SIG-M5 treated with dmso at 0.1 percent for 504 hours (cell line): Measurements from ENCODE around the gene PRUNE2.

ENCODE experiments used
- DNase-seq: peaks from one replicate; lab custom pipeline; 2025; ENCODE audit not compliant: unreplicated experiment; lab: John Stamatoyannopoulos, UW

The PRUNE2 gene

DNA sequence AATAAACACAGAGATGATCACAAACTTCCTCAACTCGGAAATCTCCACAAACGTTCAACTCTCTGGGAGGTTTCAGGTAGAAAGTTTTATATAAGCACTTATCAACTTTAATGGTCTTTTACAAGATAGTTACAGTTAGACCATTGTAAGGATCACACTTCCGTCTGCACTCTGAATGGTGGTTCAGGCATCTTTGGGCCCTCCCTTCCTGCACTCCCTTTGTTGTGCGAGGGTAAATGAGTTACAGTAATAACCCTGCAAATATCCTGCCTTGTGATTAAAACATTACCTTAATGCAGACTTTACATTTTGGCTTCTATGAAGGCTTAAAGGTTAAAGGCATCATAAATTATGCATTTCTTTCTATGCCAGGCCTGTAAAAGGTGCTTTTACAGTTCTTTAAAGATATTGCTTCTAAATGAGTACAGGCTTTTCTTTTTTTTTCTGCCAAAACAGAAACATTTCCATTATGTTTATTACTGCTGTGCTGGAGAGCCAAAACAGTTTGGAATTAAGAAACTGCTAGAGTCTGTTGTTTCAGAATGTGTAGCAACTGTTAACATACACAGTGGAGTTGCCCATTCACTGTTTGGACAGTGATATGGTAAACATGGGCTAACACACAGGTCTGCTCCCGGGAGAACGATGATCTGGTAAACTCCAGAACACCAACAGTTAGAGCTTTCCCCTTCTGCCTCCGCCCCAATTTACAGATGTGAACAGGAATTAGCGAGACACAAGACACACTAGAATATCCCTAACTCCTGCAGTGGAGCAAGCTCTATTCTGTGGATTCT lies 1.1 kb downstream of the PRUNE2 start:
- no peak for DNase-seq

DNA sequence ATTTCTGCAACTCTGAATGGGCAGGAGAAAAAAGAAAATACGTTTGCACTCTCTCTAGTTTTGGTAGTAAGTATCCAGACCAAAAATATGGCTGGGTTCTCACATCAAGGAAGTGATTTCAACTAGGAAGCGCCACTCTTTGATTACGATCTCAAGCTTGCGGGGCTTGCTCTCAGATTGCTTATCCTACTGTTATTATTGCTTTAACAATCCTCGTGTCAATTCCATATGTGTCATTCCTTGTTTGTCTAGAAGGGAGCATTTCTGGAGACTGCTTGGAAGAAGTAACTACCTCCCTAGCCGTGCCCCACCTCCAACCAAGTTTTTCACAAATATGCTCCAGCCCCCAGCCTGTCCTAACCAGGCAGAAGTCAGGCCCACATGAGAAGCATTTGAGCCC lies 3.5 kb downstream of the PRUNE2 start:
- DNase-seq: no peak

DNA sequence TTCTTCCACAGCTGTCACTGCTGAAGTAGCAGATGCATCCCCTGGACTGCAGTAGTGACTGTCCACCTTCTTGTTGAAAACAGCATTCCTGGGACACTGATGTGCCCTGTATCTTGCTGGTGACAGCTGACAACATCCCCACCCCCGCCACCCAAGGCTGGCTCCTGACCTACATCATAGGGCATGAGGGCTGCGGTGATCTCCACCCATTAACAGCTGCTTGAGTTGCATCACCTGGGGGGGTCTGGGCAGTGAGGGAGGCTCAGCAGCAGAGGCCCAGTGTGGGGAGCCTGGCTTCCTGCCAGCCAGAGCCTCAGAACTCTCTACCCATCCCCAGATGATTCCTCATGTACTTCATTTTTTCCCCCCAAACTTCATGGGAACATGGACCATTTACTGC lies 4.1 kb downstream of the PRUNE2 start:
- no peak for DNase-seq

DNA sequence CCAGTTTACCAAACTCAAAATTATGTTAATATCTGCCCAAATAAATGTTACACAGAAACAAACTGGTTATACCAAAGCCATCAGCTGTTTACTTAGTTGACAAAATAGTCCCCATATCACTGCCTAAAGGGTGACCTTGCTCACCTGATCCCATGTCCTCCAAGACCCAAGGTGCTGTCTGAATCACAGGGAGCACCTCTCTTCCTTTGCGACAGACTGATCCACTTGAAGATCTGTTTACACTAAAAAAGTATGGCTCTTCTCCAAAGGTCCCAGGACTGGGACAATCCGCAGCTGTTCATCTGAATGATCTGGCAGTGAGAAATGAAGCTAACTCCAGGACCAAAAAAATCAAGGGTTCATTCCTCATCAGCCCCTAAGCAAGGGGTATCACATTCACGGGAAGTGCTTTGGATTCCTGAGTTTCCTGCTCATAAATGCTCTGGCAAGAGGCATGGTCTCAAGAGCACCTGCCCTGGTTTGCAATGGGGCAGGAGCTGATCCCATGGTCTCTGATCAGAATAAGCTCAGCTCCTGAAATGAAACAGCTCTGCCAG lies 5.0 kb downstream of the PRUNE2 start:
- no peak for DNase-seq

DNA sequence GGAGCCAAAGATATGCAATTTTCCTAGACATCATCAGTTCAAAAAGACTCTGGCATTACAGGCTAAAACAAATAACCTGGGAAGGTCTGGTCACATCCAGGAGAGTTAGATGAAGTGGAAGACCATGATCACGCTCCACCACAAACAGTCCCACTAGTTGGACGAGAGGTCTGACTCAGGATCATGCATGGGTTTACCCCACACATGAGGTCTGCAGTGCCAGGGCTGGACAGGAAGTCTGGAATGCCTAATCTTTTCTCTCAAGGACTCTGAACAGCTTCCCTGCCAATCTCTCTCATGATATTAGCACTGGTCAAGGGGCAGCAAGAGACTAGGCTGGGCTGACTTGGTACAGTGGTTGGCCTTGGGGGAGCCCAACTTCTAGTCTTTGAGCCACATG lies 7.1 kb downstream of the PRUNE2 start:
- DNase-seq: no peak

GRCh38 chr9:76897804-76898525 lies 7.9 kb downstream of the PRUNE2 start:
- no peak for DNase-seq

GRCh38 chr9:76896035-76896434 lies 9.9 kb downstream of the PRUNE2 start:
- no peak for DNase-seq

GRCh38 chr9:76895186-76895585 lies 10.7 kb downstream of the PRUNE2 start:
- DNase-seq: no peak

DNA sequence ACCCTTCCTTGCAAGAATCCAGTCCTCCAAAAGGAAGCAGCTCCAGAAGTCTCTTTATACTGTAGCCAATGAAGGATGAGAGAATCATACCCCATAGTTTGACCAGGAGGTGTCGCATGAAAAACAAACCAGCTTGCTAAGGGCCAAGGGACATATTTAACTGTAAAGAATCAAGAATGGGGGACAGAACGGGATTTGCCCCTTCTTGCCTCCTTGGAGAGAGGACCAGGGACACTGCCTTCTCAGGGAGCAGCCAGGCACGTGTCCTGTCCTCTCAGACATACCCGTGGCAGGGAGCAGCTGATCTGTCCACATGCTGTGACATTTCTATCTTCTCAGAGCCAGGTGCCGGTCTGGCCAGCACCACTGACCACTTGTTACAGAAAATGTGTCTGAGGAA lies 11.7 kb downstream of the PRUNE2 start:
- DNase-seq: no peak

DNA sequence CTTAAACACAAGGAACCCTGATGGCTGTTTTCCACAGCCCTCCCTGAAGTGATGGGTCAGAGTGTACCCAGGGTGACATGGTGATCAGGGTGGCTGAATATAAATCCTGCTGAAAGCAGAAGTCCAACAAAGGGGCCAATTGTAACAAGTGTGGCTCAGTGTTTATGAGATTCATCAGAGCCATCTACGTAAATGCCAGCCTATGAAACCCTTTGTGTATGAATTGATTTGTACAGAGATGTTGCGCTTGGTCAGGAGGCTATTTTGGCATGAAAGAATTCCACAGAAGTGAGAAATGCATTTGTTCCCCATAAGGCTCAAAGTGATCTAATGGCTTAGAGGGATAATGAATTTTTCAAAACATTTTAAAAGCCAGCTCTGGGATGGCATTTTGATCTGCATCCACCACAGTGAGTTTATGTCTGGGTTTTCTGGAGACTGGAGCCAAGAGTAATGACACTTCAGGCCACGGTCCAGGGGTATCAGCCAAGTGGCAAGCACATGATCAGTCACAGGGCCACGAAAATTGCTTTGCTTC lies 12.4 kb downstream of the PRUNE2 start:
- DNase-seq: no peak

DNA sequence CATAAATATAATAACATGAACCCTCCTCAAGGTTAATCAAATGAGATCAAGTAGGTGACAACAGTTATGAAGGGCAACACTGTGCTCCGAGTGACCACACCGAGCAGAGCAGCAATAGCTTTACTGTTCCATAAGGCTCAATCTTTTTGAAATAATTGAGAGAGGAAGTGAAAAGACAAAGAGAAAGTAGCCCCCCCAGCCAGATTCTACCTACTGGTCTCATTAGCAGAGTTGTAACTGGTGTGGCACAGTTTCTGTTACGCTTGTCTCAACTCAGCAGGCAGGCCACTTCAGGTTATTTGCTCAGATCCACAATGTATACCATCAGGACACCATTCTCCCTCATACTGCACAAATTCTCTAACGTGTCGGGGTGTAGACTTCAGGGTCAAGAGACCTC lies 14.0 kb downstream of the PRUNE2 start:
- no peak for DNase-seq

DNA sequence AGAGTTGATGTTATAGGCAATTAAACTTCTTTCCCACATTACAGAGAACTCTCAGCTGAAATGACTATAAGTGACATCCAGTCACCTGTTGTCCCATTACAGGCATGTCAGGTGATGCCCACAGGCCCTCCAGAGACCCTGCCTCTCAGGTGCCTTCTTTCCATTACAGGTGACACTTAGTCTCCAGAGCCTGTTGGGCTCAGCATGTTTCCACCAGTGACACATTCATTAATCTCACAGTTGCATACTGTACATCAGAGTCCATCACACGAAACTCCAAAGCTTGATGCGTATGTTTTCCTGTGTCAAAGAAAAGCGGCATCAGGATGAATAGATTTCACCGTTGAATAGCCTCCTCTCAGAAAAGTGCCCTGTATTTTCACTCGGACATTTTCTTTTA lies 14.6 kb downstream of the PRUNE2 start:
- DNase-seq: no peak

DNA sequence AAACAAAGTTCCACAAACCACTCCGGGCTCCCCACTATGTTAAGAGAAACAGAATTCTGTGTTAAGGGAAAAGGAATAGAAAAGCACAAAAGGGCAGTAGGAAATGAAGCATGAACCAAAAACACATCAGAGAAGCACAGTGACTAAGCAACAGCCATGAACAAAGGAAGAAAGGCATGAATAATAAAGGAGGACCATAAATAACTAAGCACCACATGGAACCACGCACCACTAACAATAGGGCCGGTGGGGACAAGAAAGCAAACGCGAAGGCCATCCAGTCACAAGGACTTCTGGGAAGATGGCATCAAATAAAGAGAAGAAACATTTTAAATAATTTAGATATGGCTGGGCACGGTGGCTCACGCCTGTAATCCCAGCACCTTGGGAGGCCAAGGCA lies 18.0 kb downstream of the PRUNE2 start:
- no peak for DNase-seq

GRCh38 chr9:76887003-76887821 lies 18.7 kb downstream of the PRUNE2 start:
- DNase-seq: no peak

- no peak for DNase-seq
Measured at GRCh38 chr9:76886318-76886717, 19.6 kb downstream of the PRUNE2 start.

DNA sequence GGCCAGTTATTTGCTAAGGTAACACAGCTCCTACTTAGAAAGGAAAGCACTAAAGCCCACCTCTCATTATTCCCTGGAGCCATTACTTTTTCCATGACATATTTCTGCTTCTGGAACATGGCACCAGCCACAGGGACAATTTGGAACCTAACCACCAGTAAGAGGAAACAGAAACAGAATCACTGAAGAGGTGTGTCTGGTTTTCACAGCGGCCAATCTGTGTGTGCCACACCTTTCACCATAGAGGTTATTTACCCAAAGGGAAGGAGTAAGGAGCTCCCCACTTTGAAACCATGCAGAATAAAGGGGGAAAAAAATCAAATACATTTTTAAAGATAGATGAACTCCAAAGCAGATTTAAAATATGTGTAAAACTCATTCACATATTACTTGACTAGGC lies 21.1 kb downstream of the PRUNE2 start:
- no peak for DNase-seq

- no peak for DNase-seq
Measured at GRCh38 chr9:76883341-76883855, 22.5 kb downstream of the PRUNE2 start.

DNA sequence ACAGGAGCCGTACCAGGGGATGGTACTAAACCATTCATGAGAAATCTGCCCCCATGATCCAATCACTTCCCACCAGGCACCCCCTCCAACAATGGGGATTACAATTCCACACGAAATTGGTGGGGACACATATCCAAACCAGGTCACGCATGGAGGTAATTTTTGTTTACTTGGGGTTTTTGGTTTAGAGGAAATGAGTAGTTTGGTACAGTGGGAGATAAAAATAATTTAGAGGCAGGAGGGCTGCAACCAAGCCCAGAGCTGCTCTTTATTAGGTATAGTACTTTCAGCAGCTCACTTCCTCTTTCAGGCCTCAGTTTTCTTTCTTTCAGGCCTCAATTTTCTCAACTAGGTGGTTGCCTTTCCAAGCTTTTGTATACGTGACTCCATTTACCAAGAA lies 23.2 kb downstream of the PRUNE2 start:
- DNase-seq: no peak

DNA sequence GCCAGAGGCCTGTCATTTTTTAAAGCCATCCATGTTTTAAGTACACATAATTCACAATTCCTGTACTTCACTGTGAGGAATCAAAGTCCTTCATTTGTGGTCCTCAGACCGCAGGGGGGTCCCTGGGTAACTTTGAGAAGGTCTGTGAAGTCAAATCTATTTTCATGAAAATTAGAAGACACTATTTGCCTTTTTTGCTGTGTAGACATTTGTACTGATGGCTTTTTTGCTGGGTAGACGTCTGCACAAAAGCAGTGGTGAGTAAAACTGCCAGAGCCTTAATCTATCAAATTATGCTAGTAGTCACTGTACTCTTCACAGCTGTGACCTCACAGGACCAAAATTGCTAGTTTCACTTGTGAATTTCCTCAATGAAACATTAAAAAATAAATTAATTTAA lies 25.7 kb downstream of the PRUNE2 start:
- DNase-seq: no peak

DNA sequence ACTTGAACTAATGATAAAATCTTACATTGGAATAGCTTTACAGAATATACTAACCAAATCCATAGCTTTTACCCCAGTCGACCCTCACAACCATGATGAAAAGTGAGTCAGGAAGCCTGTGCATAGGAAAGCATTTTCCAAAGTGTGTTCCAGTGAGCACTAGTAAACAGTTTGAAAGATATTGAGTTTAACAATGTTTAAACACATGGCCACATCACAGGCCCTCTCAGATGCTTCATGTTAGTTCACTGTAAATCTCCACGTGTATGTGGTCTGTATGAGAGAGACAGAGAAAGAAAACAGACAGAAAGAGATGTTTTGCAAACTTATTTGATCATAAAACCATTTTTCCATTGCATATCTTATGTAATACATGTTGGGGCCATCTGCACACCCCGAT lies 27.0 kb downstream of the PRUNE2 start:
- no peak for DNase-seq

DNA sequence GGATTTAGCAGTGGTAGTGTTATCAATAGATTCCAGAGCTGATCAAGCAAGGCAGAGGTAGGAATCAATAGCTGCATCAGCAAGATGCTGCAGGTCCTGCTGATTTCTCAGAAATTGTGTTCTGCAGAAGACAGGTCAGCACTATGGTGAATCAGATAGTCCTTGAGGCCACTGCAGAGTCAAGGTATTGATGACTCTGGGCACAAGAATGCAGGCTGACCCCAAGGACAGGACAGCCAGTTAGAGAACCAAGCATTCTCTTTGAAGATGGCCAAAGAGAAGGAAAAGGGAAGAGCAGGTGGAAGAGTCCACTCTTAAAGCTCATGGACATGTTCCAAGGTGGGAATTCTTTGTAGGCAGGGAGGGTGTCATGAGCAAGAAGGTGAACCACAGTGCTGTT lies 28.0 kb downstream of the PRUNE2 start:
- no peak for DNase-seq
